ENCODE results near the gene CEP19. TPM values are rescaled to one million over a fixed set of nuclear protein-coding genes. Genes with fewer than 3 reads are reported as not detected.
A peak's percentile ranks its signal among the peaks of the same experiment; 100 is the strongest.

CEP19 gene
- total and polyA plus RNA-seq, 2 of the 8 experiments (the other 6 are each of a cell fraction or from before 2014, with no cell fraction given), result 0.95 to 1.6 TPM

GRCh38 chr3:196739671-196740480 is 27.8 kb upstream of the CEP19 start, which contains the start of gene PAK2 (continued):
- peak; percentile 78 for TF ChIP-seq TAF7 (optimal IDR thresholded peaks at IDR 0.05; ENCODE audit: borderline replicate concordance, low read depth, low read length)
- no peak for TF ChIP-seq JUN (IDR thresholded peaks at IDR 0.05; ENCODE audit: low read depth, low read length)
- peak; percentile 78 for TF ChIP-seq TAF1 (IDR thresholded peaks at IDR 0.05; ENCODE audit: low read depth, low read length)
- peak; percentile 54 for TF ChIP-seq SIX5 (IDR thresholded peaks at IDR 0.05; ENCODE audit: low read depth, low read length)
